ENCODE measurements around the gene MAB21L4. TPM values are rescaled to one million over a fixed set of nuclear protein-coding genes. Genes with fewer than 3 reads are reported as not detected.

MAB21L4 gene
- total RNA-seq, 1 donor from 2014 or later: not detected

GRCh38 chr2:240839152-240840143, 56.5 kb downstream of the MAB21L4 start:
- no peak for DNase-seq (ENCODE audit: low read depth in 2 of 2)

GRCh38 chr2:240837621-240838020, 58.3 kb downstream of the MAB21L4 start:
- no peak for DNase-seq (ENCODE audit: low read depth in 2 of 2)

- DNase-seq (ENCODE audit: low read depth in 2 of 2): peak; percentile 11 to 22
Measured at GRCh38 chr2:240836781-240837467, 59.0 kb downstream of the MAB21L4 start.

Other genes with a start within 250 kb of the MAB21L4 start
- not detected in 2 replicates for gene AQP12B, start 213.3 kb downstream of the MAB21L4 start, total RNA-seq
- not detected in 2 replicates for gene AQP12A, start 204.3 kb downstream of the MAB21L4 start, total RNA-seq
- under 0.01 and 0.20 TPM in 2 replicates for gene KIF1A, start 75.9 kb downstream of the MAB21L4 start, total RNA-seq
- not detected in 2 replicates for gene AGXT, start 27.3 kb downstream of the MAB21L4 start, total RNA-seq
- gene CROCC2, start 10.2 kb upstream of the MAB21L4 start, total RNA-seq: not detected in 2 replicates
- gene SNED1, start 102.5 kb upstream of the MAB21L4 start, total RNA-seq: 8.3 and 17.9 TPM in 2 replicates
- 19.8 and 34.1 TPM in 2 replicates for gene MTERF4, start 206.1 kb upstream of the MAB21L4 start, total RNA-seq

Data from lung microvascular endothelial cell (primary cell).